ENCODE results near the gene MB21D2.

DNA sequence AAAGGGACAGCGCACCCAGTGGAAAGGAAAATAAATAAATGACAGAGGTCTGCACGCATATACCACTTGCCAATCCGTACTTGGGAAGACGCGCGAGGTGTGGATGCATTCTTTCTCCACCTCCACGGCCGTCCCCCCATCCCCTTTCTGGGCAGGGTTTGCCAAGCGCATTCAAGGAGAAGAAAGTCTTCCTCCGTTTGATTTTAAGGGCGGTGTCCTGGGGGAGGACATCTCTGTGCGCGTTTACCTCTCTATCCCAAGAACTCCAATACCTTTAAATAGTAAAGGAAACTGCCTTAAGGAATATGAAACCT, 576 bp upstream of the MB21D2 start:
- TF ChIP-seq, protein P1, sequence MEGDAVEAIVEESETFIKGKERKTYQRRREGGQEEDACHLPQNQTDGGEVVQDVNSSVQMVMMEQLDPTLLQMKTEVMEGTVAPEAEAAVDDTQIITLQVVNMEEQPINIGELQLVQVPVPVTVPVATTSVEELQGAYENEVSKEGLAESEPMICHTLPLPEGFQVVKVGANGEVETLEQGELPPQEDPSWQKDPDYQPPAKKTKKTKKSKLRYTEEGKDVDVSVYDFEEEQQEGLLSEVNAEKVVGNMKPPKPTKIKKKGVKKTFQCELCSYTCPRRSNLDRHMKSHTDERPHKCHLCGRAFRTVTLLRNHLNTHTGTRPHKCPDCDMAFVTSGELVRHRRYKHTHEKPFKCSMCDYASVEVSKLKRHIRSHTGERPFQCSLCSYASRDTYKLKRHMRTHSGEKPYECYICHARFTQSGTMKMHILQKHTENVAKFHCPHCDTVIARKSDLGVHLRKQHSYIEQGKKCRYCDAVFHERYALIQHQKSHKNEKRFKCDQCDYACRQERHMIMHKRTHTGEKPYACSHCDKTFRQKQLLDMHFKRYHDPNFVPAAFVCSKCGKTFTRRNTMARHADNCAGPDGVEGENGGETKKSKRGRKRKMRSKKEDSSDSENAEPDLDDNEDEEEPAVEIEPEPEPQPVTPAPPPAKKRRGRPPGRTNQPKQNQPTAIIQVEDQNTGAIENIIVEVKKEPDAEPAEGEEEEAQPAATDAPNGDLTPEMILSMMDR (IDR thresholded peaks at IDR 0.05), result peak; percentile 26
- no peak for TF ChIP-seq EZH2 (IDR thresholded peaks at IDR 0.05)
